ENCODE results near the gene ADPRHL1. TPM values are rescaled to one million over a fixed set of nuclear protein-coding genes. Genes with fewer than 3 reads are reported as not detected.

ADPRHL1 gene
- total and polyA plus RNA-seq, 2 donors (not counting 1 experiment from before 2014, with no cell fraction given), result 0.59 to 1.5 TPM

DNA sequence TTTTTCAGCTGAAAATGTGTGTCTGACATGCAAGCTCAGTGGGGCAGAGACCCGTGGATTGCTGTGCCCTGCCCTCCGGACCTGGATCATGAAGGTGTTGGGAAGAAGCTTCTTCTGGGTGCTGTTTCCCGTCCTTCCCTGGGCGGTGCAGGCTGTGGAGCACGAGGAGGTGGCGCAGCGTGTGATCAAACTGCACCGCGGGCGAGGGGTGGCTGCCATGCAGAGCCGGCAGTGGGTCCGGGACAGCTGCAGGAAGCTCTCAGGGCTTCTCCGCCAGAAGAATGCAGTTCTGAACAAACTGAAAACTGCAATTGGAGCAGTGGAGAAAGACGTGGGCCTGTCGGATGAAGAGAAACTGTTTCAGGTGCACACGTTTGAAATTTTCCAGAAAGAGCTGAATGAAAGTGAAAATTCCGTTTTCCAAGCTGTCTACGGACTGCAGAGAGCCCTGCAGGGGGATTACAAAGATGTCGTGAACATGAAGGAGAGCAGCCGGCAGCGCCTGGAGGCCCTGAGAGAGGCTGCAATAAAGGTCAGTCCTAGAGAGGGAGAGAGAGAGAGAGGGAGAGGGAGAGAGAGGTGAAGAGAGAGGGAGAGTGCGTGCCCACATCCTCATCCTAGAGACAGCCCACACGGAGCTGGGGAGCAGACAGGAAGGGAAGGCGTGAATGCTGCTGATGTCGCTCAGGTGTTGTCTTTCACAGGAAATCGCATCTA lies 42.4 kb upstream of the ADPRHL1 start:
- DNase-seq (ENCODE audit: low read depth in 2 of 2), result peak; percentile 42 to 48
- H3K27ac ChIP-seq (ENCODE audit: insufficient read depth, low read length), result no peak overlapping the region
- H2AFZ ChIP-seq (ENCODE audit: low read length), result no peak overlapping the region
- H4K20me1 ChIP-seq (ENCODE audit: control insufficient read depth, extremely low read depth, insufficient read depth, low read length), result peaks cover 5% of the 10 kb centered on the region
- peaks cover 18% of the 10 kb centered on the region for H3K4me1 ChIP-seq (ENCODE audit: control insufficient read depth, extremely low read depth, insufficient read depth, low read length)
- H3K9me3 ChIP-seq (ENCODE audit: control insufficient read depth, insufficient read depth, low read depth, low read length), result no peaks in the 10 kb centered on the region
- H3K36me3 ChIP-seq (ENCODE audit: control insufficient read depth, insufficient read depth, low read length), result peaks cover 30% of the 10 kb centered on the region
- H3K27me3 ChIP-seq (ENCODE audit: control insufficient read depth, insufficient read depth, low read length), result no peaks in the 10 kb centered on the region
- TF ChIP-seq, protein P1, sequence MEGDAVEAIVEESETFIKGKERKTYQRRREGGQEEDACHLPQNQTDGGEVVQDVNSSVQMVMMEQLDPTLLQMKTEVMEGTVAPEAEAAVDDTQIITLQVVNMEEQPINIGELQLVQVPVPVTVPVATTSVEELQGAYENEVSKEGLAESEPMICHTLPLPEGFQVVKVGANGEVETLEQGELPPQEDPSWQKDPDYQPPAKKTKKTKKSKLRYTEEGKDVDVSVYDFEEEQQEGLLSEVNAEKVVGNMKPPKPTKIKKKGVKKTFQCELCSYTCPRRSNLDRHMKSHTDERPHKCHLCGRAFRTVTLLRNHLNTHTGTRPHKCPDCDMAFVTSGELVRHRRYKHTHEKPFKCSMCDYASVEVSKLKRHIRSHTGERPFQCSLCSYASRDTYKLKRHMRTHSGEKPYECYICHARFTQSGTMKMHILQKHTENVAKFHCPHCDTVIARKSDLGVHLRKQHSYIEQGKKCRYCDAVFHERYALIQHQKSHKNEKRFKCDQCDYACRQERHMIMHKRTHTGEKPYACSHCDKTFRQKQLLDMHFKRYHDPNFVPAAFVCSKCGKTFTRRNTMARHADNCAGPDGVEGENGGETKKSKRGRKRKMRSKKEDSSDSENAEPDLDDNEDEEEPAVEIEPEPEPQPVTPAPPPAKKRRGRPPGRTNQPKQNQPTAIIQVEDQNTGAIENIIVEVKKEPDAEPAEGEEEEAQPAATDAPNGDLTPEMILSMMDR (conservative IDR thresholded peaks at IDR 0.05 in 1 of 2, IDR thresholded peaks at IDR 0.05 in 1 of 2; ENCODE audit: low read depth in 1 of 2, low read length in 2 of 2), result peak in 1 of 2 donors; percentile 7
- TF ChIP-seq EZH2 (IDR thresholded peaks at IDR 0.05; ENCODE audit: low read length, missing control alignments), result no peak
- H3K4me2 ChIP-seq (ENCODE audit: extremely low read depth, insufficient read depth, low read length), result peak overlapping the region; percentile 57
- no peak overlapping the region for H3K9ac ChIP-seq (ENCODE audit: insufficient read depth, low read length)
- H3K79me2 ChIP-seq (ENCODE audit: control insufficient read depth, insufficient read depth, low read length), result peaks cover 67% of the 10 kb centered on the region
- peak overlapping the region in 1 of 4 experiments; percentile 44 for H3K4me3 ChIP-seq (replicated peaks in 1 of 4; ENCODE audit: control extremely low read depth in 1 of 4, insufficient read depth in 1 of 4, low read depth in 3 of 4, low read length in 4 of 4)

DNA sequence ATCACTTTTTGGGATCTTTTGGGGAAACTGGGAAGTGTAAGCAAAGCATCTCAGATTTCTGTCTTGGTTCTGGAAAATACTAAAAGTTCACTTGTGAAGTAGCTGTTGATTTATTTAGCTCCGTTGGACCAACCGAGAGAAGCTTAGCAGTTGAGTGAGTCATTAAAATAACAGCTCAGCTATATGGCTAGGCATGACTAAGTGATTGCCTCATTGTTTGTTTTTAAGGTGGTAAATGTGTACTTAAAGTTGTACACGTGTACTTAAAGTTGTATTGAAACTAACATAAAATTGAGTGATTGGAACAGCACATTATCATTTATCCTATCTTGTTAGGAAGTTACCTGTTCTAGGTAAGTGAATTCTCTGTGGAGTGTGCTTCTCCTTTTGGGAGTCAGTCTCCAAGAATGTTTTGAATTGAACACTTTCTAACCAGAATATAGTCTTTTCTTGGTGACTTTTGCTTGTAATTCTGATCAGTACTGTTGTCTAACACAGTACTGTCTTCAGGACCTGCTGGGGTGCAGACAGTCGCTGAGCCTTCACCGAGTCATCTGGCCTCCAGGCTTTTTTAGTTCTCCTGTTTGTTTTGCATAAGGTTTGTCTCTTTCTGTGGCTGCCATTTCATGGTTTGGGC lies 40.1 kb upstream of the ADPRHL1 start:
- peak overlapping the region; percentile 78 for H3K4me2 ChIP-seq (ENCODE audit: extremely low read depth, insufficient read depth, low read length)
- H3K27me3 ChIP-seq (ENCODE audit: control insufficient read depth, insufficient read depth, low read length), result no peaks in the 10 kb centered on the region
- peaks cover 5% of the 10 kb centered on the region for H4K20me1 ChIP-seq (ENCODE audit: control insufficient read depth, extremely low read depth, insufficient read depth, low read length)
- TF ChIP-seq EZH2 (IDR thresholded peaks at IDR 0.05; ENCODE audit: low read length, missing control alignments), result no peak
- TF ChIP-seq, protein P1 (conservative IDR thresholded peaks at IDR 0.05 in 1 of 2, IDR thresholded peaks at IDR 0.05 in 1 of 2; ENCODE audit: low read depth in 1 of 2, low read length in 2 of 2), result no peak
- peak overlapping the region; percentile 40 for H3K27ac ChIP-seq (ENCODE audit: insufficient read depth, low read length)
- peaks cover 22% of the 10 kb centered on the region for H3K4me1 ChIP-seq (ENCODE audit: control insufficient read depth, extremely low read depth, insufficient read depth, low read length)
- H3K9me3 ChIP-seq (ENCODE audit: control insufficient read depth, insufficient read depth, low read depth, low read length), result no peaks in the 10 kb centered on the region
- peak overlapping the region; percentile 15 to 60 (median 20) for H3K4me3 ChIP-seq (replicated peaks in 1 of 4; ENCODE audit: control extremely low read depth in 1 of 4, insufficient read depth in 1 of 4, low read depth in 3 of 4, low read length in 4 of 4)
- H3K9ac ChIP-seq (ENCODE audit: insufficient read depth, low read length), result no peak overlapping the region
- peaks cover 22% of the 10 kb centered on the region for H3K36me3 ChIP-seq (ENCODE audit: control insufficient read depth, insufficient read depth, low read length)
- H3K79me2 ChIP-seq (ENCODE audit: control insufficient read depth, insufficient read depth, low read length), result peaks cover 76% of the 10 kb centered on the region
- DNase-seq (ENCODE audit: low read depth in 2 of 2), result peak; percentile 97 to 98
- no peak overlapping the region for H2AFZ ChIP-seq (ENCODE audit: low read length)

DNA sequence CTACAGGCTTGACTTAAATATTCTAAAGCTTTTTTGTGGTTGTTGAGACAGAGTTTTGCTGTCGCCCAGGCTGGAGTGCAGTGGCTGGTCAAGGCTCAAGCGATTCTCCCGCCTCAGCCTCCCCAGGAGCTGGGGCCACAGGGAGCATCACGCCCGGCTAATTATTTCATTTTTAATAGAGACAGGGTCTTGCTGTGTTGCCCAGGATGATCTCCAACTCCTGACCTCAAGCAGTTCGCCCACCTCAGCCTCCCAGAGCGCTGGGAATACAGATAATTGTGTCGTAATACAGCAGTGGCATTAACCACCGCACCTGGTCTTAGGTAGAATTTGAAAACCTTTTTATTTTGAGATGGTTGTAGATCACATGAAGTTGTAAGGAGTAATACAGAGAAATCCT lies 38.7 kb upstream of the ADPRHL1 start:
- TF ChIP-seq EZH2 (IDR thresholded peaks at IDR 0.05; ENCODE audit: low read length, missing control alignments), result no peak
- TF ChIP-seq, protein P1 (conservative IDR thresholded peaks at IDR 0.05 in 1 of 2, IDR thresholded peaks at IDR 0.05 in 1 of 2; ENCODE audit: low read depth in 1 of 2, low read length in 2 of 2), result no peak
- Histone ChIP-seq H2AFZ (ENCODE audit: low read length) (no peak overlapping the region), H3K9me3 (ENCODE audit: control insufficient read depth, insufficient read depth, low read depth, low read length) (no peaks in the 10 kb centered on the region), H3K36me3 (ENCODE audit: control insufficient read depth, insufficient read depth, low read length) (peaks cover 13% of the 10 kb centered on the region), H3K4me1 (ENCODE audit: control insufficient read depth, extremely low read depth, insufficient read depth, low read length) (peaks cover 23% of the 10 kb centered on the region), H3K79me2 (ENCODE audit: control insufficient read depth, insufficient read depth, low read length) (peaks cover 78% of the 10 kb centered on the region), H3K9ac (ENCODE audit: insufficient read depth, low read length) (peak overlapping the region; percentile 82), H3K4me3 (replicated peaks in 1 of 4; ENCODE audit: control extremely low read depth in 1 of 4, insufficient read depth in 1 of 4, low read depth in 3 of 4, low read length in 4 of 4) (peak overlapping the region; percentile 69 to 89 (median 82)), H3K27ac (ENCODE audit: insufficient read depth, low read length) (peak overlapping the region; percentile 79), H3K27me3 (ENCODE audit: control insufficient read depth, insufficient read depth, low read length) (no peaks in the 10 kb centered on the region), H3K4me2 (ENCODE audit: extremely low read depth, insufficient read depth, low read length) (peak overlapping the region; percentile 73), H4K20me1 (ENCODE audit: control insufficient read depth, extremely low read depth, insufficient read depth, low read length) (peaks cover 3% of the 10 kb centered on the region)
- no peak for DNase-seq (ENCODE audit: low read depth in 2 of 2)

Measured in fibroblast of lung (primary cell).